ENCODE results near the gene MXD3.
"Not testable (repeated sequence)": the region's sequence is repeated elsewhere in the genome, so short reads cannot be mapped to it uniquely, and the experiment has no call there.

MXD3 gene

DNA sequence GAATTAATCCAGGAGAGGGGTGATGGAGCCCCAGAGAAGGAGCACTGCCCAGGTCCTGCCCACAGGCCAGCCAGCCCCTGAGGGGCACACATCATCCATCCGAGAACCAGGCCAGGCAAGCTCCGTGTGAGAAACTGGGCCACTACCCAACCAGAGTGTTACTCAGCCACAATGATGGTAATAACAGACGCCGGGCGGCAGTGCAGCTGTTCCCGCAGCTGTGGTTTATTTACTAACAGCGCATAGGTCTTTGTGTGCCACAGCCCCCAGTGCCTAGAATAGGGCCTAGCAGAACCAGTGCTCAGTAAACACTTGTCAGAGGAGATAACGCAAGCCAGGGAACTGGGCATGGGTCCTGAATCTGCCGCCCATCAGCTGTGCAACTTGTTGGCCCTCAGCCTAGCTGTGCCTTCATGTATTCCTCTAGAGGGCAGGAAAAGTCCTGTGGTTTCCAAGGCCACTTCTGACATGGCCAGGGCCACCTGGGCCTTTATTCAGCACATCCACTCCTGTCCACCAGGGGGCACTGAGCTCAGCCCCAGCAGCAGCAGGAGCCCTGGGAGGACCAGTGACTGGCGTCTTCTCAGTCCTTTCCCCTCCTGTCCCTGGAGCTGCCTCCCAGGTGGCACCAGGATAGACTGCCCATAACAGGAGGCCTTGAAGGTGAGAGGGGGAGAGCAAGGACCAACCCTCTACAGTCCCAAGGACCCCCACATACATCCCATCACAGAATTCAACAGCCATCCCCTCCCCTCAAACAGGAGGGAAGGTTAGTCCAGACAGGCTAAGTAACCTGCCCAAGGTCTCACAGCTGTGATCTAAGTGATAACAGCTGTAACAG, 2.1 kb downstream of the MXD3 start:
- Histone ChIP-seq H3K9me3 (no peaks in the 10 kb centered on the region), H3K4me1 (peaks cover 6% of the 10 kb centered on the region; the same call in 1 of the 2 replicates), H3K36me3 (peaks cover 31% of the 10 kb centered on the region), H3K27me3 (no peaks in the 10 kb centered on the region), H3K4me3 (ENCODE audit: low read depth, low read length) (peak overlapping the region; percentile 78)
- TF ChIP-seq, protein P1, sequence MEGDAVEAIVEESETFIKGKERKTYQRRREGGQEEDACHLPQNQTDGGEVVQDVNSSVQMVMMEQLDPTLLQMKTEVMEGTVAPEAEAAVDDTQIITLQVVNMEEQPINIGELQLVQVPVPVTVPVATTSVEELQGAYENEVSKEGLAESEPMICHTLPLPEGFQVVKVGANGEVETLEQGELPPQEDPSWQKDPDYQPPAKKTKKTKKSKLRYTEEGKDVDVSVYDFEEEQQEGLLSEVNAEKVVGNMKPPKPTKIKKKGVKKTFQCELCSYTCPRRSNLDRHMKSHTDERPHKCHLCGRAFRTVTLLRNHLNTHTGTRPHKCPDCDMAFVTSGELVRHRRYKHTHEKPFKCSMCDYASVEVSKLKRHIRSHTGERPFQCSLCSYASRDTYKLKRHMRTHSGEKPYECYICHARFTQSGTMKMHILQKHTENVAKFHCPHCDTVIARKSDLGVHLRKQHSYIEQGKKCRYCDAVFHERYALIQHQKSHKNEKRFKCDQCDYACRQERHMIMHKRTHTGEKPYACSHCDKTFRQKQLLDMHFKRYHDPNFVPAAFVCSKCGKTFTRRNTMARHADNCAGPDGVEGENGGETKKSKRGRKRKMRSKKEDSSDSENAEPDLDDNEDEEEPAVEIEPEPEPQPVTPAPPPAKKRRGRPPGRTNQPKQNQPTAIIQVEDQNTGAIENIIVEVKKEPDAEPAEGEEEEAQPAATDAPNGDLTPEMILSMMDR (IDR thresholded peaks at IDR 0.05; ENCODE audit: low read depth, low read length), result peak; percentile 95
- peak; percentile 80 for DNase-seq

DNA sequence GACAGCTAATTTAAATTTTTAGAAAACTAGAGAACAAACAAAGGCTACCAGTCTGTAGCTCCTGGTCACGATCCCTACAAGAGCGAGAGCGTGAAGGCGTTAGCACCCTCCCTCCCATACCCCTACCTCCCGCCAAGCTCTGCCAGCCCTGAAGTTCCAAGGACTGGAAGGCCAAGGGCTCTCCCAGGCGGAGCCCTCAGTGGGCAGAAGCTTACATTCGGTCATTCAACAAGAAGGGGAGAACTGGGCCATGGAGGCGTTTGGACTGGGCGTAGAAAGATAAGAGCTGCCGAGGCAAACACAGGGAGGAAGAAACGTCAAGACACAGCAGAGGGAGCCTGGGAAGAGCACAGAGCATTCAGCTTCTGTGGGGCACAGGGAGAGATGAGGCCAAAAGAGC, 3.0 kb downstream of the MXD3 start:
- DNase-seq, result no peak
- TF ChIP-seq, protein P1 (IDR thresholded peaks at IDR 0.05; ENCODE audit: low read depth, low read length), result no peak

DNA sequence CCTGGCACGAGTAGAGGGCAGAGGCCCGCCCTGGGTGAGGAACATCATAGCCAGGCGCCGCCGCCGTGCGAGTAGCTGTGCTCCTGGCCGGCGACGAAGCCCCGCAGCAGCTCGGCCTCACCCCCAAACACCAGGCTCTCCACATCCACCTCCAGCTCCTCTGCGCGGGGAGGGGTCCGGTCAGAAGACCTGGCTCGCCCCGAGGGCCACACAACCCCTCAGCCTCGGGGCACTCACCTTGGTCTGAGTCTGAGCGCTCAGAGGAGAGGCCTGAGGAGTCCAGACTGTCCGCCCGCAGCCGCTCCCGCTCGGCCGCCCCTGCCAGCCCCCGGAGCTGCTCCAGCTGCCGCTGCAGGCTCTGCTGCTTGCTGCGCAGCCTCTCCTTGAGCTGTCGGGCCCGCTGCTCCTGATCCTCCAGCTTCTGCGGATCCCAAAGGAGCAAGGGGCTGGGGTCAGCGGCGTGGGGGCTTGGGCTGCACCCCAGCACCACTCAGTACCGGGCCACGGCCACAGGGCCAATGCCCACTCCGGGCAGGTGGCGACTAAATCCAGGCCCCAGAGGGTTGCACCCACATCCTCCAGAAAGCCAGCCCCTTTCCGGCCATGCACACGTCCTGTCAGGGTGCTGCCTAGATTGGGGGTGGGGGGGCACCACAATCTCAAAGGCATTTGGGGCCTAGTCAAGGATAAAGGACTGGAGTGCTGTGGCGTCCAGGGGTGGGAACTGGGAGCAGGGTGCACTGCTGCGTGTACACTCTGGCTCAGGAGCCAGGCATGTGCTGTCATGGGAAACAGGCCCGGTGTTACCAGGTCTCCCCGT, 3.9 kb downstream of the MXD3 start:
- TF ChIP-seq, protein P1 (IDR thresholded peaks at IDR 0.05; ENCODE audit: low read depth, low read length), result no peak
- H3K9me3 ChIP-seq, result no peaks in the 10 kb centered on the region
- H3K36me3 ChIP-seq, result peaks cover 32% of the 10 kb centered on the region
- H3K27me3 ChIP-seq, result no peaks in the 10 kb centered on the region
- peaks cover 6% of the 10 kb centered on the region; the same call in 1 of the 2 replicates for H3K4me1 ChIP-seq
- H3K4me3 ChIP-seq (ENCODE audit: low read depth, low read length), result no peak overlapping the region
- DNase-seq, result no peak

More for the DNA sequence above, 3.0 kb downstream of the MXD3 start:
- H3K27me3 ChIP-seq, result no peaks in the 10 kb centered on the region
- peaks cover 6% of the 10 kb centered on the region; the same call in 1 of the 2 replicates for H3K4me1 ChIP-seq
- H3K4me3 ChIP-seq (ENCODE audit: low read depth, low read length), result no peak overlapping the region
- H3K9me3 ChIP-seq, result no peaks in the 10 kb centered on the region
- H3K36me3 ChIP-seq, result peaks cover 32% of the 10 kb centered on the region

DNA sequence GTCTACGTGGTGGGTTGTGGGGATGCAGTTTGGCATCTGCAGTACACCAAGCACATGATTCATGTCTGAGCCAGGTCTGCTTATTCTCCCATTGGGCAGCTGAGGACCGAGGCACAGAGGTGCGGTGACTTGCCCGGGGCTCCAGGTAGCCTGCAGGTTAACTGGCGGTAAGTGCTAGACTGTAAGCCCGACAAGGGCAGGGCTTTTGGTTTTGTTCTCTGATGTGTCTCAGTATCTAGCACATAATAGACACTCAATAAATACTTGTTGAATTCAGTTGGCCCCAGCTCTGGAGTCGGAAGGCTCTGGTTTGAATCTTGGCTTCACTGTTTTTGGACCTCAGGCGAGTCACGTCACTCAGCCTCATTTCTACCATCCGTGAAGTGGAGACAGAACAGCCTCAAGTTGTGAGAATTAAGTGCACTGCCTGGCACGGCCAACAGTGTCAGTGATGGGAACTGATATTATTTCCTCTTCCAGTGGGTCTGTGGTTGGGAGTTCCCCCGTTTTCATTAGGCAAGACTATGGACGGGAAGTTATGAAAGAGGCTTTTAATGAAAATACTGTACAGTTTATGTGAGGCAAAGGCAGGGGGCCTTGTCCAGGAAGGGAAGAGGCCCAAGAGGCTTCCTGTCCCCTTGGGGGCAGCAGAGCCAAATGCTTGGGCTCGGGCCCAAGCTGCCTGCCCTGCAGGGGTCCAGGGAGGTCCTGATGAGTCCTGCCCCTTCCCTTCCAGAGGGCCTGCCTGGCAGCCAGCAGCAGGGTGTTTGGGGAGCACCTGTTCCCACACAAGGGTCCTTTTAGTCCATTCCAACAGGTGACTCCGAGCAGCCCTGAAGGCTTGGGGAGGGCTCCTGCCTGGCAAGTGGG, 4.8 kb downstream of the MXD3 start:
- H3K9me3 ChIP-seq, result no peaks in the 10 kb centered on the region
- DNase-seq, result no peak

DNA sequence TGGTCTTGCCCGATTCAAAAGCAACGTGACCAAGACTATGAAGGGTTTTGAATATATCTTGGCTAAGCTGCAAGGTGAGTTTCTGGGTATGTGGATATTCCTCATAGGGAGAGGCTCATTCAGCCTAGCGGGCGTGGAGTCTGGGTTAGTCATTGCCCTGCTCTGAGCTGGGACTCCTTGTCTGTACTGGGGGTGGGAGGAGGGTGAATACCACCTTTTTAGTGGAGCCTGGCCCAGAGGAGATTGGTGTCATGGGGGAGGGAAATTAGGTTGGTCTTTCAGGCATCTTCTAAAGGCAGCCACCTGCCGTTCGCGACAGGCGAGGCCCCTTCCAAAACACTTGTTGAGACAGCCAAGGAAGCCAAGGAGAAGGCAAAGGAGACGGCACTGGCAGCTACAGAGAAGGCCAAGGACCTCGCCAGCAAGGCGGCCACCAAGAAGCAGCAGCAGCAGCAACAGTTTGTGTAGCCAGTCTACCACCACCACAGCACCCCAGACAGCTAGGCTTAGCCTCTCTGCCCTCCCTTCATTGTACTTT, 5.5 kb downstream of the MXD3 start:
- not testable (repeated sequence) for H3K4me3 ChIP-seq (ENCODE audit: low read depth, low read length); DNase-seq; H3K4me1 ChIP-seq; H3K27me3 ChIP-seq; H3K9me3 ChIP-seq
- H3K36me3 ChIP-seq, result peaks cover 39% of the 10 kb centered on the region

More for the DNA sequence above, 4.8 kb downstream of the MXD3 start:
- Histone ChIP-seq H3K27me3 (no peaks in the 10 kb centered on the region), H3K4me3 (ENCODE audit: low read depth, low read length) (no peak overlapping the region), H3K4me1 (peaks cover 6% of the 10 kb centered on the region; the same call in 1 of the 2 replicates), H3K36me3 (peaks cover 32% of the 10 kb centered on the region)
- TF ChIP-seq, protein P1 (IDR thresholded peaks at IDR 0.05; ENCODE audit: low read depth, low read length), result no peak

Measured in BE2C (cell line).